ENCODE results near the gene BRPF3.

The BRPF3 gene

GRCh38 chr6:36196113-36196879 is at the start of gene BRPF3:
Gene BRPF3, plus strand, starts transcription at chr6:36196744. Its CDS starts 3,579 bp downstream, at chr6:36200323.
- H3K27ac ChIP-seq: peak within 1 kb of the TSS; percentile 96
- TF ChIP-seq ZFX (IDR thresholded peaks at IDR 0.05; ENCODE audit: borderline replicate concordance): no peak
- TF ChIP-seq, protein P1, sequence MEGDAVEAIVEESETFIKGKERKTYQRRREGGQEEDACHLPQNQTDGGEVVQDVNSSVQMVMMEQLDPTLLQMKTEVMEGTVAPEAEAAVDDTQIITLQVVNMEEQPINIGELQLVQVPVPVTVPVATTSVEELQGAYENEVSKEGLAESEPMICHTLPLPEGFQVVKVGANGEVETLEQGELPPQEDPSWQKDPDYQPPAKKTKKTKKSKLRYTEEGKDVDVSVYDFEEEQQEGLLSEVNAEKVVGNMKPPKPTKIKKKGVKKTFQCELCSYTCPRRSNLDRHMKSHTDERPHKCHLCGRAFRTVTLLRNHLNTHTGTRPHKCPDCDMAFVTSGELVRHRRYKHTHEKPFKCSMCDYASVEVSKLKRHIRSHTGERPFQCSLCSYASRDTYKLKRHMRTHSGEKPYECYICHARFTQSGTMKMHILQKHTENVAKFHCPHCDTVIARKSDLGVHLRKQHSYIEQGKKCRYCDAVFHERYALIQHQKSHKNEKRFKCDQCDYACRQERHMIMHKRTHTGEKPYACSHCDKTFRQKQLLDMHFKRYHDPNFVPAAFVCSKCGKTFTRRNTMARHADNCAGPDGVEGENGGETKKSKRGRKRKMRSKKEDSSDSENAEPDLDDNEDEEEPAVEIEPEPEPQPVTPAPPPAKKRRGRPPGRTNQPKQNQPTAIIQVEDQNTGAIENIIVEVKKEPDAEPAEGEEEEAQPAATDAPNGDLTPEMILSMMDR (IDR thresholded peaks at IDR 0.05): peak; percentile 84

- H3K27ac ChIP-seq: no peak overlapping the region
- TF ChIP-seq ZFX (IDR thresholded peaks at IDR 0.05; ENCODE audit: borderline replicate concordance): no peak
- TF ChIP-seq, protein P1 (IDR thresholded peaks at IDR 0.05): no peak
These were observed 49.2 kb upstream of the BRPF3 start for GRCh38 chr6:36147294-36147693.

GRCh38 chr6:36149476-36149875 is 47.1 kb upstream of the BRPF3 start:
- TF ChIP-seq, protein P1 (IDR thresholded peaks at IDR 0.05): no peak
- no peak for TF ChIP-seq ZFX (IDR thresholded peaks at IDR 0.05; ENCODE audit: borderline replicate concordance)
- no peak overlapping the region for H3K27ac ChIP-seq

GRCh38 chr6:36150283-36150682 is 46.3 kb upstream of the BRPF3 start:
- TF ChIP-seq, protein P1 (IDR thresholded peaks at IDR 0.05): no peak
- TF ChIP-seq ZFX (IDR thresholded peaks at IDR 0.05; ENCODE audit: borderline replicate concordance): no peak
- no peak overlapping the region for H3K27ac ChIP-seq

DNA sequence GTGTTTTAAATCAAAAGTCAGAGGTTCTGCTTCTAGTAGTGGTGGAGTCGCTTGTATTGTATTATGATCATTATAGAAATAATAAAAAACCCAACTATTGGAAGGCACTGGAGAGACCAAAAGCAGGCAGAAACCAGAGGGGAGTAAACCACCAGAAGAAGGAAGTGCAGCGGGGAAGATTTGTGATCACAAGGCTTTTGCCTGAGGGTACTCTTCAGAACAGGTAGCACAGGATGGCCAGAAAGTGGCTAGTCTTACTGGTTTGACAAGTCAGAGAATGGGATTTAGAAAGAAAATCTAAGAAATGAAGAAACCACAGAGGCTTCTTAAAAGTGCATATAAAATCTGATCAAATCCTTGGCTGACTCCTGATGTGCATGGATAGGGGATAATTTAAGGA is 42.3 kb upstream of the BRPF3 start:
- TF ChIP-seq, protein P1 (IDR thresholded peaks at IDR 0.05): no peak
- no peak for TF ChIP-seq ZFX (IDR thresholded peaks at IDR 0.05; ENCODE audit: borderline replicate concordance)
- peak overlapping the region; percentile 76 for H3K27ac ChIP-seq

DNA sequence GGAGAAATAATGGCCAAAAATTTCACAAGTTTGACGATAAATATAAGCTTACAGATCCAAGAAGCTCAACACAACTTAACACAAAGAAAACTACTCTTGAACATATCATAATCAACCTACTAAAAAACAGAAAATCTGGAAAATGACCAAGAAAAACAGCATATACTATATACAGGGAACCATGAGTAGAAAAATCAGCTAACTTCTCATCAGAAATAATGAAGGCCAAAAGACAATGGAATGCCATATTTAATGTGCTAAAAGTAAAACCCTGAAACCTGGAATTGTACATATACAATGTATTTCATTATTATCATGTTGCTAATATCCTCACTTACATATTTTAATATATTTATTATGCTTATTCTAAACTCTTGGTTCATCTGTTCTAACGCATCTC is 40.9 kb upstream of the BRPF3 start:
- no peak overlapping the region for H3K27ac ChIP-seq
- TF ChIP-seq ZFX (IDR thresholded peaks at IDR 0.05; ENCODE audit: borderline replicate concordance): no peak
- TF ChIP-seq, protein P1 (IDR thresholded peaks at IDR 0.05): no peak

GRCh38 chr6:36160147-36160760 is 36.3 kb upstream of the BRPF3 start:
- TF ChIP-seq, protein P1 (IDR thresholded peaks at IDR 0.05): no peak
- no peak for TF ChIP-seq ZFX (IDR thresholded peaks at IDR 0.05; ENCODE audit: borderline replicate concordance)
- H3K27ac ChIP-seq: no peak overlapping the region
